MM.1S (cell line): ENCODE data around the gene ADAMTS2.

ENCODE experiments used
- DNase-seq: peaks from one replicate; pipeline ENCODE4 v3.0.0-alpha.2; 2015
- H2AFZ ChIP-seq: fragments of 300-600 bp; sonication (generic); 2 replicates; pipeline ENCODE4 v1.6.0; 2016; ENCODE audit warnings: antibody characterized with exemption, low read length
- H3F3A ChIP-seq: fragments of 300-600 bp; sonication (generic); 2 replicates; pipeline ENCODE4 v1.6.1; 2016; ENCODE audit warnings: mild to moderate bottlenecking, antibody characterized with exemption, low read length, moderate library complexity, mixed read lengths; ENCODE audit not compliant: insufficient read depth
- H3K27ac ChIP-seq: fragments of 300-600 bp; sonication (generic); 2 replicates; pipeline ENCODE4 v1.5.1; 2016; ENCODE audit warnings: mild to moderate bottlenecking, low read length
- H3K27me3 ChIP-seq: fragments of 300-600 bp; sonication (generic); replicated peaks from 2 replicates; pipeline ENCODE4 v1.6.0; 2016; ENCODE audit warnings: low read length; ENCODE audit not compliant: insufficient read depth
- H3K36me3 ChIP-seq: fragments of 300-600 bp; sonication (generic); replicated peaks from 2 replicates; pipeline ENCODE4 v1.6.1; 2016; ENCODE audit warnings: mild to moderate bottlenecking, low read length, mixed read lengths; ENCODE audit not compliant: insufficient read depth
- H3K4me1 ChIP-seq: fragments of 300-600 bp; sonication (generic); 2 replicates; pipeline ENCODE4 v1.6.1; 2016; ENCODE audit warnings: low read length, mixed read lengths
- H3K4me2 ChIP-seq: fragments of 300-600 bp; sonication (generic); 2 replicates; pipeline ENCODE4 v1.6.0; 2016; ENCODE audit warnings: low read depth, low read length
- H3K4me3 ChIP-seq: fragments of 300-600 bp; sonication (generic); 2 replicates; pipeline ENCODE4 v1.5.1; 2016; ENCODE audit warnings: low read length, mixed read lengths
- H3K79me2 ChIP-seq: fragments of 300-600 bp; sonication (generic); 2 replicates; pipeline ENCODE4 v1.6.1; 2016; ENCODE audit warnings: mixed run types, low read length, mixed read lengths
- H3K9ac ChIP-seq: fragments of 300-600 bp; sonication (generic); 2 replicates; pipeline ENCODE4 v1.6.1; 2016; ENCODE audit warnings: low read length, mixed read lengths
- H3K9me2 ChIP-seq: fragments of 300-600 bp; sonication (generic); replicated peaks from 2 replicates; pipeline ENCODE4 v1.6.1; 2016; ENCODE audit warnings: mild to moderate bottlenecking, low read length, mixed read lengths; ENCODE audit not compliant: insufficient read depth
- H3K9me3 ChIP-seq: fragments of 300-600 bp; sonication (generic); replicated peaks from 2 replicates; pipeline ENCODE4 v1.6.1; 2016; ENCODE audit warnings: mild to moderate bottlenecking, low read length, mixed read lengths; ENCODE audit not compliant: insufficient read depth
- H4K20me1 ChIP-seq: fragments of 300-600 bp; sonication (generic); 2 replicates; pipeline ENCODE4 v1.6.1; 2016; ENCODE audit warnings: mild to moderate bottlenecking, low read length, moderate library complexity, mixed read lengths; ENCODE audit not compliant: insufficient read depth
- CTCF ChIP-seq: fragments of 300-600 bp; sonication (generic); IDR thresholded peaks from 2 replicates; pipeline ENCODE4 v1.5.1; 2016; ENCODE audit warnings: antibody characterized with exemption, low read length, mixed read lengths
- EZH2 ChIP-seq: fragments of 300-600 bp; sonication (generic); optimal IDR thresholded peaks from 2 replicates; pipeline ENCODE3; 2017; ENCODE audit warnings: low read depth, mild to moderate bottlenecking, antibody characterized with exemption, low read length, mixed read lengths
- EZH2phosphoT487 ChIP-seq: fragments of 300-600 bp; sonication (generic); IDR thresholded peaks from 2 replicates; pipeline ENCODE4 v1.6.1; 2018; ENCODE audit warnings: antibody characterized with exemption, low read length

ADAMTS2 gene

GRCh38 chr5:179152941-179153340 lies 192.3 kb downstream of the ADAMTS2 start:
- no peaks in the 10 kb centered on the region for H4K20me1 ChIP-seq
- H3K79me2 ChIP-seq: no peaks in the 10 kb centered on the region
- no peaks in the 10 kb centered on the region for H3K36me3 ChIP-seq
- H3K4me1 ChIP-seq: peaks cover 16% of the 10 kb centered on the region
- DNase-seq: no peak
- no peak overlapping the region for H3K4me2 ChIP-seq
- no peak overlapping the region for H3K27ac ChIP-seq
- H3K27me3 ChIP-seq: peaks cover 19% of the 10 kb centered on the region
- no peak overlapping the region for H2AFZ ChIP-seq
- TF ChIP-seq CTCF: no peak
- TF ChIP-seq EZH2phosphoT487: no peak
- no peak for TF ChIP-seq EZH2
- H3K9me2 ChIP-seq: no peaks in the 10 kb centered on the region
- no peak overlapping the region for H3K4me3 ChIP-seq
- H3K9me3 ChIP-seq: no peaks in the 10 kb centered on the region
- H3K9ac ChIP-seq: no peak overlapping the region
- H3F3A ChIP-seq: no peaks in the 10 kb centered on the region

GRCh38 chr5:179152144-179152895 lies 192.9 kb downstream of the ADAMTS2 start:
- H3K9ac ChIP-seq: no peak overlapping the region
- TF ChIP-seq CTCF (no peak), EZH2phosphoT487 (no peak), EZH2 (no peak)
- H3K4me3 ChIP-seq: no peak overlapping the region
- no peak for DNase-seq
- H4K20me1 ChIP-seq: no peaks in the 10 kb centered on the region
- H3K36me3 ChIP-seq: no peaks in the 10 kb centered on the region
- H3K27ac ChIP-seq: no peak overlapping the region
- H3K9me3 ChIP-seq: no peaks in the 10 kb centered on the region
- H3K4me2 ChIP-seq: no peak overlapping the region
- H3K9me2 ChIP-seq: no peaks in the 10 kb centered on the region
- peaks cover 14% of the 10 kb centered on the region for H3K27me3 ChIP-seq
- H3K79me2 ChIP-seq: no peaks in the 10 kb centered on the region
- H3F3A ChIP-seq: no peaks in the 10 kb centered on the region
- H2AFZ ChIP-seq: no peak overlapping the region
- H3K4me1 ChIP-seq: peaks cover 16% of the 10 kb centered on the region

- Histone ChIP-seq H3K9ac (no peak overlapping the region), H2AFZ (no peak overlapping the region), H3K36me3 (no peaks in the 10 kb centered on the region), H3K79me2 (no peaks in the 10 kb centered on the region), H3K4me1 (peaks cover 16% of the 10 kb centered on the region), H3K4me2 (no peak overlapping the region), H3K4me3 (no peak overlapping the region), H3K27ac (no peak overlapping the region), H3K9me3 (no peaks in the 10 kb centered on the region), H3F3A (no peaks in the 10 kb centered on the region), H3K9me2 (no peaks in the 10 kb centered on the region), H3K27me3 (peaks cover 13% of the 10 kb centered on the region), H4K20me1 (no peaks in the 10 kb centered on the region)
- TF ChIP-seq CTCF: no peak
- no peak for TF ChIP-seq EZH2phosphoT487
- no peak for TF ChIP-seq EZH2
- DNase-seq: no peak
These were observed 193.8 kb downstream of the ADAMTS2 start for GRCh38 chr5:179151286-179152118.
